Measurements from ENCODE around the gene ZNF185. TPM values are rescaled to one million over a fixed set of nuclear protein-coding genes. Genes with fewer than 3 reads are reported as not detected.

The ZNF185 gene
- total RNA-seq (2021; ENCODE audit: unreplicated experiment), result 15.8 TPM
- polyA plus RNA-seq (2012), result 16.4 and 21.1 TPM in 2 replicates
- Bru-seq, nascent RNA, result percentile 50 among the genes with signal in this experiment
- BruChase-seq, experiment 1, labeled RNA remaining after a 6-hour chase, result percentile 60 among the genes with signal in this experiment
- BruChase-seq, experiment 2, labeled RNA remaining after a 2-hour chase, result percentile 47 among the genes with signal in this experiment
- long read RNA-seq, partial matches to known transcripts, result 10 of 20 reads
- long read RNA-seq, other reads (novel, unspliced or antisense), result 10 of 20 reads

- no TSS peak for BruUV-seq (replicated peaks)
- ChIA-PET CTCF (no interaction called here), POLR2A (no interaction called here), RAD21 (ENCODE audit: low non-redundant PET in 1 of 2, low total read pairs in 2 of 2, uncharacterized antibody in 2 of 2, unreplicated experiment in 2 of 2) (no interaction called here)
- peak within 1 kb of the TSS; percentile 43; the same call in 1 of the 2 replicates for H3K27ac ChIP-seq (ENCODE audit: low read depth, low read length)
- DNase-seq (ENCODE audit: low read depth, low spot score), result no peak
- no peaks in the 10 kb centered on the region for H3K9me3 ChIP-seq (ENCODE audit: control insufficient read depth in 1 of 2, insufficient read depth in 1 of 2, low read depth in 1 of 2, low read length in 2 of 2)
- intact Hi-C loops (cut with micrococcal nuclease), result no loop called here
- H3K9me2 ChIP-seq (ENCODE audit: insufficient read depth), result no peaks in the 10 kb centered on the region
- peak within 1 kb of the TSS; percentile 64 for H3K9ac ChIP-seq (ENCODE audit: low read length)
- no peaks in the 10 kb centered on the region for H3K79me2 ChIP-seq (ENCODE audit: insufficient read depth, low read length)
- peak within 1 kb of the TSS; percentile 56 to 65 for H3K4me3 ChIP-seq (replicated peaks in 1 of 2; ENCODE audit: low read depth in 1 of 2, low read length in 2 of 2)
- TF ChIP-seq POLR2AphosphoS5 (IDR thresholded peaks at IDR 0.05; ENCODE audit: low read depth, low read length), result 0 out of 2 replicates have a peak, but pooled peaks have one; percentile 27
- TF ChIP-seq ATF3 (IDR thresholded peaks at IDR 0.05), result no peak
- TF ChIP-seq SP1 (IDR thresholded peaks at IDR 0.05; ENCODE audit: low read depth), result no peak
- no peak for TF ChIP-seq CTCF (IDR thresholded peaks at IDR 0.05 in 2 of 3, conservative IDR thresholded peaks at IDR 0.05 in 1 of 3; ENCODE audit: borderline replicate concordance in 1 of 3, insufficient read depth in 1 of 3, low read depth in 2 of 3, low read length in 2 of 3)
- no peak for TF ChIP-seq ZBTB33 (IDR thresholded peaks at IDR 0.05; ENCODE audit: extremely low read depth, insufficient replicate concordance, low read length)
- no peak within 1 kb of the TSS for H2AFZ ChIP-seq (ENCODE audit: low read depth, low read length, poor library complexity, severe bottlenecking)
- H4K20me1 ChIP-seq (ENCODE audit: insufficient read depth), result no peaks in the 10 kb centered on the region
- H3K4me2 ChIP-seq (ENCODE audit: low read length), result peak within 1 kb of the TSS; percentile 76
- ATAC-seq, result peak; percentile 79
- H3K27me3 ChIP-seq (ENCODE audit: insufficient read depth, low read length), result no peaks in the 10 kb centered on the region
- H3K4me1 ChIP-seq (ENCODE audit: control insufficient read depth in 1 of 2, insufficient read depth in 2 of 2, low read length in 2 of 2), result peaks cover 17 to 63% of the 10 kb centered on the region in 2 experiments
- no peaks in the 10 kb centered on the region for H3K36me3 ChIP-seq (ENCODE audit: control insufficient read depth in 1 of 2, insufficient read depth in 2 of 2, low read length in 2 of 2)
Measured at GRCh38 chrX:152897222-152898131, at the start of gene ZNF185. Gene ZNF185, plus strand, starts transcription at chrX:152898067. Its CDS starts 16,423 bp downstream, at chrX:152914490.

Measured in HCT116 (cell line).